Fibroblast of mammary gland (primary cell): ENCODE results near the gene SCAPER.

Source experiments
- DNase-seq: peaks from one replicate; pipeline ENCODE4 v3.0.0-alpha.2; 2010; ENCODE audit warnings: low read depth
- H3K4me3 ChIP-seq: 2 replicates; pipeline ENCODE4 v1.5.1; 2011; ENCODE audit warnings: low read depth, mild to moderate bottlenecking, low read length, moderate library complexity; ENCODE audit not compliant: control insufficient read depth
- CTCF ChIP-seq: conservative IDR thresholded peaks from 2 replicates; pipeline ENCODE4 v1.5.1; 2011; ENCODE audit warnings: low read depth, low read length, inconsistent platforms; ENCODE audit not compliant: control insufficient read depth, insufficient read depth

Gene SCAPER

GRCh38 chr15:76501726-76502125 lies 403.4 kb downstream of the SCAPER start:
- TF ChIP-seq CTCF = no peak
- H3K4me3 ChIP-seq = no peak overlapping the region
- DNase-seq = peak; percentile 2

DNA sequence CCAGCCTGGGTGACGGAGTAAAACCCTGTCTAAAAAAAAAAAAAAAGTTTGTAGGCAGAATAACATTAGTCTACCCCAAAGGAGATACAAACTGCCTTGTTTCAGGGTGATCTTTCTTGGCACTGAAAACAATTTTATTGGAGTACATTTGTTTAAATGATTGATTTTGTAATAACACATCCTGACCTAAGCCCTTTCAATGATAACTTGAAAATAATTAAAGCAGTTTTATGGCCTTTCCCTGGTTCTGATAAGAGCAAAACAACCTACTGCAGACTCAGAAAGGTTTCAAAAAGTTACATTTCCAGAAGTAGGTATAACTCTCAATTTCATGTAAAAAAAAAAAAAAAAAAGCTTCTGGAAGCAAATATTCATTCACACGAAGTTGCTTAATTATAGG lies 404.1 kb downstream of the SCAPER start:
- no peak overlapping the region for H3K4me3 ChIP-seq
- TF ChIP-seq CTCF = no peak
- DNase-seq = no peak

DNA sequence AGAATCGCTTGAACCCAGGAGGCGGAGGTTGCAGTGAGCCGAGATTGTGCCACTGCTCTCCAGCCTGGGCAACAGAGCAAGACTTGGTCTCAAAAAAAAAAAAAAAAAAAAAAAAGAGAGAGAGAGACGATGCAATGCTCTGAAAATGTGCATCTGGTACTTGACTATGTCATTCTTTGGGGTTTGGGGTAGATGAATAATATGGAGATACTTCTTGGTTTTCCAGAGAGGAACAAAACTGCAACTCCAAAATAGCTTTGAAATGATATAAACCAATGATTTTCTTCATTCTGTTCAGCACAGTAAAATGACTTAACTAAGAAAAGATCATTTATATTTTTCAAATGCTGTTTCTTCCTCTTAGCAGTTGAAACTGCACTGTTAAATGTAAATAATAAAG lies 409.7 kb downstream of the SCAPER start:
- no peak overlapping the region for H3K4me3 ChIP-seq
- no peak for DNase-seq
- no peak for TF ChIP-seq CTCF

GRCh38 chr15:76492538-76492937 lies 412.6 kb downstream of the SCAPER start:
- no peak for TF ChIP-seq CTCF
- no peak for DNase-seq
- no peak overlapping the region for H3K4me3 ChIP-seq

- H3K4me3 ChIP-seq = no peak overlapping the region
- no peak for DNase-seq
- no peak for TF ChIP-seq CTCF
Measured at GRCh38 chr15:76483752-76484151, 421.4 kb downstream of the SCAPER start.

- DNase-seq = no peak
- TF ChIP-seq CTCF = no peak
Measured at GRCh38 chr15:76483018-76483417, 422.1 kb downstream of the SCAPER start.

DNA sequence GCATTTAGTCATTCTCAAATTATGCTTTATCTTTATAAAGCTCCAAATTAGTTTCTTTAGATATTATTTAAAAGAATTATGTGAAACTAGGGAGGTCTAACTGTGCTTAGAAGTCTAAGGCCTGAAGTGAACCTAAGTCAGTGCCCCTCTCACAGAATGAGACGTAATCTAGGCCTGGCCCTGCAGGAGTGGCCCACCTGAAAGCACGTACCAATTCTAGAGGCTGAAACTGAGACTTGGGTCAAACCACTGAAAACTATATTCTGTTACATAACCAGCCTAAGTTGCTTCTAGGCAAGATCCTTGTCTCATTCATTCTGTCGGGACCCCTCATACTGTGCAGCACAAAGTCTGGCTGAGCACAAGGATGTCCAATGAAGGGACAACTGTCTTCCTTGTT lies 424.9 kb downstream of the SCAPER start:
- no peak overlapping the region for H3K4me3 ChIP-seq
- no peak for TF ChIP-seq CTCF
- no peak for DNase-seq

More at GRCh38 chr15:76483018-76483417, 422.1 kb downstream of the SCAPER start:
- H3K4me3 ChIP-seq = no peak overlapping the region
